EH (cell line): Measurements from ENCODE around the gene CAPZA3.
"Not testable (repeated sequence)": the region's sequence is repeated elsewhere in the genome, so short reads cannot be mapped to it uniquely, and the experiment has no call there.

ENCODE experiments used
- DNase-seq: peaks from one replicate; pipeline ENCODE4 v3.0.0-alpha.2; 2015; ENCODE audit warnings: low read depth

CAPZA3 gene

GRCh38 chr12:18753481-18754123, 15.7 kb downstream of the CAPZA3 start:
- DNase-seq, result no peak

DNA sequence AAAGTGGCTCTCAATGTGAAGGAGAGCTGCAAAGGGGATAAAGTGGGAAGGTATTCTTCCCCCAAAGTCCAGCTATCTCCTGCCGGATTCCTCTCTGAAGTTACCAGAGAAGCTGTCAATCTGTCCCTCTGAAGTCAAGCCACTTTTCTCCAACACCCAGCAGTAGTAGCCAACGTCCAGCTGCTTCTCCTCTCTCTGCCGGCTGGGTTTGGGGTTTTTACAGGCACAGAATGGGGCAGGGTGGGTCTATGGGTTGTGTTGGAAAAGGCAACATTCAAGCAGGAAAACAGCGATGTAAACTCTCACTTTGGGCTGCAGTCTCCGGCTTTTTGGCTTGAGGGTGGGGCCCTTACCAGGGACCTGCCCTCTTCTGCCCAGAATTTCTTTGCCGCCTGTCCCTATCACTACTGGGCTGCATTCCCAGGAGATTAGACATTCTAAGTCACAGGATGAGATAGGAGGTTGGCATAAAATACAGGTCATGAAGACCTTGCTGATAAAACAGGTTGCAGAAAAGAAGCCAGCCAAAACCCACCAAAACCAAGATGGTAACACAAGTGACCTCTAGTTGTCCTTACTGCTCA, 16.3 kb downstream of the CAPZA3 start:
- no peak for DNase-seq

GRCh38 chr12:18755341-18755740, 17.4 kb downstream of the CAPZA3 start:
- no peak for DNase-seq

DNA sequence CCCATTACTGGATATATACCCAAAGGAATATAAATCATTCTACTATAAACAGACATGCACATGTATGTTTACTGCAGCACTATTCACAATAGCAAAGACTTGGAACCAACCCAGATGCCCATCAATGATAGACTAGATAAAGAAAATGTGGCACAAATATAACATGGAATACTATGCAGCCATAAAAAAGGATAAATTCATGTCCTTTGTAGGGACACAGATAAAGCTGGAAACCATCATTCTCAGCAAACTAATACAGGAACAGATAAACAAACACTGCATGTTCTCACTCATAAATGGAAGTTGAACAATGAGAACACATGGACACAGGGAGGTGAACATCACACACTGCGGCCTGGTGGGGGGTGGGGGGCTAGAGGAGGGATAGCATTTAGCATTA, 28.6 kb downstream of the CAPZA3 start:
- DNase-seq, result not testable (repeated sequence)

DNA sequence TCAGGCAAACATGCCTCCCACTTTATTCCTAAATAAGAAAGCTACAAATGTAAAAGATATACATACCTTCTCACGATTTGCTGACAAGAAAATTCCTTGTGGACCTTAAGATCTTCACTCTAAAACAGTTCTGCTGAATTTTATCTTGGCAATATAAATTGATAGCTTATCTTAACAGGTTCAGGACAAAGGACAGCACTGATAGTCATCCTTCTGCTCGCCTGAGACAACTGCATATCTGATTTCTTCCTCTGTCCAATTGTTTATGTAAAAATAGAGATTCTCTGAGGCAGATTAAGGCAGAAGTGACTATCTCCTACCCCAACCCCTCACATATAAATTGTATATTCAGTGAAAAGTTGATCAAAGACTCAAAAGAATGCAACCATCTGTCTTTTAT, 44.9 kb downstream of the CAPZA3 start:
- DNase-seq, result peak; percentile 32

GRCh38 chr12:18785465-18785864, 47.5 kb downstream of the CAPZA3 start:
- not testable (repeated sequence) for DNase-seq
